HG03159 (cell line): Measurements from ENCODE around the gene TEX11.
"Not testable (repeated sequence)": the region's sequence is repeated elsewhere in the genome, so short reads cannot be mapped to it uniquely, and the experiment has no call there.

ENCODE experiments used
- ATAC-seq: cut with Tn5 transposase; IDR thresholded peaks from one replicate; pipeline ENCODE4 v1.9.1; 2021; ENCODE audit warnings: mild to moderate bottlenecking, moderate library complexity; ENCODE audit not compliant: unreplicated experiment

TEX11 gene

GRCh38 chrX:70762285-70762684 is 146.2 kb downstream of the TEX11 start:
- ATAC-seq, result no peak

- ATAC-seq, result no peak
Observed at GRCh38 chrX:70755850-70756249, 152.7 kb downstream of the TEX11 start.

- no peak for ATAC-seq
Observed at GRCh38 chrX:70754169-70754848, 154.2 kb downstream of the TEX11 start.

DNA sequence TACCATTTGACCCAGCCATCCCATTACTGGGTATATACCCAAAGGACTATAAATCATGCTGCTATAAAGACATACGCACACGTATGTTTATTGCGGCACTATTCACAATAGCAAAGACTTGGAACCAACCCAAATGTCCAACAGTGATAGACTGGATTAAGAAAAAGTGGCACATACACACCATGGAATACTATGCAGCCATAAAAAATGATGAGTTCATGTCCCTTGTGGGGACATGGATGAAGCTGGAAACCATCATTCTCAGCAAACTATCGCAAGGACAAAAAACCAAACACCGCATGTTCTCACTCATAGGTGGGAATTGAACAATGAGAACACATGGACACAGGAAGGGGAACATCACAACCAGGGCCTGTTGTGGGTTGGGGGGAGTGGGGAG is 174.7 kb downstream of the TEX11 start:
- ATAC-seq, result not testable (repeated sequence)

GRCh38 chrX:70727961-70728360 is 180.6 kb downstream of the TEX11 start:
- not testable (repeated sequence) for ATAC-seq

DNA sequence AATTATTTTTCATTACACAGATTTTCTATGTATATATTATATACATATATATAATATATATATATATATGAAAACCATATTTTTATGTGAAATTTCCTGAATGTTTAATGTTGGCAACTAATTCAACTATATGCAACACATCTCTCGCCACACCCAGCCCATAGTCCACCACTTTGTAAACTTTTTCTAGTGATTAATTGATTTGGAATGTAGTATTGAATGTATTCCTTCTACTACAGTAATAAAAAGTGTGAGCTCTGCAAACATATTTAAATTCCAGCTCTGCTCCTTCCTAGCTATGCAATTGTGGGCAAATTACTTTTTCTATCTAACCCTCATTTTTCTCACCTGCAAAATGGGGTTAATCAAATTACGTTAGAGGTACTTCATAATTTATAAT is 187.8 kb downstream of the TEX11 start:
- no peak for ATAC-seq

- ATAC-seq, result not testable (repeated sequence)
Observed at GRCh38 chrX:70711336-70711735, 197.2 kb downstream of the TEX11 start.

GRCh38 chrX:70694339-70695122 is 214.0 kb downstream of the TEX11 start:
- ATAC-seq, result no peak

DNA sequence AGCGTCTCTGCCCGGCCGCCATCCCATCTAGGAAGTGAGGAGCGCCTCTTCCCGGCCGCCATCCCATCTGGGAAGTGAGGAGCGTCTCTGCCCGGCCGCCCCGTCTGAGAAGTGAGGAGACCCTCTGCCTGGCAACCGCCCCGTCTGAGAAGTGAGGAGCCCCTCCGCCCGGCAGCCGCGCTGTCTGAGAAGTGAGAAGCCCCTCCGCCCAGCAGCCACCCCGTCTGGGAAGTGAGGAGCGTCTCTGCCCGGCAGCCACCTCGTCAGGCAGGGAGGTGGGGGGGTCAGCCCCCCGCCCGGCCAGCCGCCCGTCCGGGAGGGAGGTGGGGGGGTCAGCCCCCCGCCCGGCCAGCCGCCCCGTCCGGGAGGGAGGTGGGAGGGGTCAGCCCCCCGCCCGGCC is 229.1 kb downstream of the TEX11 start:
- ATAC-seq, result not testable (repeated sequence)

DNA sequence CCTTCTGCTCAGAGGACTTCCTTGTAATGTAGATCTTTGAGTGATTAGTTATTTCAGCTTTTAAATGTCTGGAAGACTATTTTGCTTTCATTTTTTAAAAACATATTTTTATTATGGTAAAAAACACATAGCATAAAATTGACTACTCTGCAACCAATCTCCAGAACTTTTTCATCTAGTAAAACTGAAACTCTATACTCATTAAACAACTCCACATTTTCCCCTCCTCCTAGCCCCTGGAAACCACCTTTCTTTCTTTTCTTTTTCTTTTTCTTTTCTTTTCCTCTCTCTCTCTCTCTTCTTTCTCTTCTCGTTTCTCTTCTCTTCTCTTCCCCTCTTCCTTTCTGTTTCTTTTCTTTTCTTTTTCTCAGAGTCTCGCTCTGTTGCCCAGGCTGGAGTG is 233.2 kb downstream of the TEX11 start:
- ATAC-seq, result no peak

DNA sequence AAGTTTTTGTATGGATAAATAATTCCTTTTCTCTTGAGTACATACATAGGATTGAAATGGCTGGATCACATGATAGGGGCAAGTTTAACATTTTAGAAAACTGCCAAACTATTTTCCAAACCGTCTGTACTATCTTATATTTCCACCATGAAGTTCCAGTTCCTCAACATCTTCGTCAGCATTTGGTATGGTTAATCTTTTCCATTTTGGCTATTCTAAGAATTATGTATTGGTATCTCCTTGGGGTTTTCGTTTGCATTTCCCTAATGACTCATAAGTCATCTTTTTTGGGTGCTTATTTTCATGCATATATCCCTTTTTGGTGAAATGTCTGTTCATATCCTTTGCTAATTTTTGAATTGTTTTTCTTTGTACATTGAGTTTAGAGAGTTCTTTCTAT is 236.2 kb downstream of the TEX11 start:
- no peak for ATAC-seq

DNA sequence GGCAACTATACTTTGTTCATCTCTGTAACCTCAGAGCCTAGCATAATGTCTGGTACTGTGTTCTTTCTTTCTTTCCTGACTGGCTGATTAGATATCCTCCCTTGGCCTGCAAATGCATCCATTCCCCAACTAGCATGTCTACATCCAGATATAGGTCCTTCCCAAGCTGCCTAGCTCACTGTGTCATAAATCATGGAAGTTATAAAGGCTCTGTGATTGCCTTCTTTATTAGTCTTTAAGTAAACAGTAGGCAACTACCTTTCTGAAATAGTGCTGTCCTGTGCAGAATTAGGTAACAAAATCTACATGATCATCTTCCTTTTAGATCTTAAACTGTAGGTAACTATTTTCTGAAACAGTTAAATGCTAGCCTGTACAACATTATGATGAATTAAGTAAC is 239.4 kb downstream of the TEX11 start:
- no peak for ATAC-seq

- ATAC-seq, result no peak
Observed at GRCh38 chrX:70664726-70665125, 243.8 kb downstream of the TEX11 start.

DNA sequence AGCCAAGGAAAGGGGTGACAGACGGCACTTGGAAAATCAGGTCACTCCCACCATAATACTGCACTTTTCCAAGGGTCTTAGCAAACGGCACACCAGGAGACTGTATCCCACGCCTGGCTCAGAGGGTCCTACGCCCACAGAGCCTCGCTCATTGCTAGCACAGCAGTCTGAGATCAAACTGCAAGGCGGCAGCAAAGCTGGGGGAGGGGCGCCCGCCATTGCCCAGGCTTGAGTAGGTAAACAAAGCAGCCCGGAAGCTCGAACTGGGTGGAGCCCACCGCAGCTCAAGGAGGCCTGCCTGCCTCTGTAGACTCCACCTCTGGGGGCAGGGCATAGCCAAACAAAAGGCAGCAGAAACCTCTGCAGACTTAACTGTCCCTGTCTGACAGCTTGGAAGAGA is 247.4 kb downstream of the TEX11 start:
- ATAC-seq, result not testable (repeated sequence)

- not testable (repeated sequence) for ATAC-seq
Observed at GRCh38 chrX:70657546-70657945, 251.0 kb downstream of the TEX11 start.

DNA sequence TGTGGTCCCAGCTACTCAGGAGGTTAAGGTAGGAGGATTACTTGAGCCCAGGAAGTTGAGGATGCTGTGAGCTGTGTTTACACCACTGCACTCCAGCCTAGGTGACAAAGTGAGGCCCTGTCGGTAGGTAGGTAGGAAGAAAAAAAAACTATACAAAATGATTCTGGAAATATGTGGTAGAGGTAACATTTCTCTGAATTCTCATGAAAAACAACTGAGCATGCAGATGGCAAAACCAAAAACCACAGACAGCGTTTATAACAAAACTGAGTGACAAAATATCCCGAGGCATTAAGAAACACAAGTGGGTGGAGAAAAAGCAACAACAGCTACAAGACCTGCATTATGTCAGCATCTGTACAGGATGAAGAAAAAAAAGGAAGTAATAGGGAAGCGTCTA is 252.2 kb downstream of the TEX11 start:
- no peak for ATAC-seq

DNA sequence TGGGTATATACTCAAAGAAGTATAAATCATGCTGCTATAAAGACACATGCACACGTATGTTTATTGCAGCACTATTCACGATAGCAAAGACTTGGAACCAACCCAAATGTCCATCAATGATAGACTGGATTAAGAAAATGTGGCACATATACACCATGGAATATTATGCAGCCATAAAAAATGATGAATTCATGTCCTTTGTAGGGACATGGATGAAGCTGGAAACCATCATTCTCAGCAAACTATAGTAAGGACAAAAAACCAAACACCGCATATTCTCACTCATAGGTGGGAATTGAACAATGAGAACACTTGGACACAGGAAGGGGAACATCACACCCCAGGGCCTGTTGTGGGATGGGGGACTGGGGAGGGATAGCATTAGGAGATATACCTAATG is 260.6 kb downstream of the TEX11 start:
- not testable (repeated sequence) for ATAC-seq

- ATAC-seq, result no peak
Observed at GRCh38 chrX:70636218-70636617, 272.3 kb downstream of the TEX11 start.

DNA sequence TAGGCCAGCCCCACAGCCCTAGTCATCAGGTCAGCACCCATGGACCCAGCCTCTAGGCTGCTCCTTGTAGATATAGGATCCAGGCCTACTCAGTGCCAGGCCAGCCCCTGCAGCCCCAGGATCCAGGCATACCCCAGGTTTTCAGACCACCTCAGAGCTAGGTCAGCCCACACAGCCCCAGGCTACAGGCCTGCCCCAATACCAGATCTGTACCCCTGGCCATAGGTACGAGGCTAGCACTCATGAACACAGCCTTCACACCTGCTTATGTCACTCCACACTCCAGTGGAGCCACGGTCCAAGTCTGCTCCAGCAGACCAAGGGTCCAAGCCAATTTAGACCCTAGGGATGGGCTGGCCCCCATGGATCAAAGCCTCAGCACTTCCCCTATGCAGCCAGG is 272.8 kb downstream of the TEX11 start:
- no peak for ATAC-seq

GRCh38 chrX:70635227-70635626 is 273.3 kb downstream of the TEX11 start:
- ATAC-seq, result no peak

GRCh38 chrX:70621743-70622142 is 286.8 kb downstream of the TEX11 start:
- ATAC-seq, result no peak

DNA sequence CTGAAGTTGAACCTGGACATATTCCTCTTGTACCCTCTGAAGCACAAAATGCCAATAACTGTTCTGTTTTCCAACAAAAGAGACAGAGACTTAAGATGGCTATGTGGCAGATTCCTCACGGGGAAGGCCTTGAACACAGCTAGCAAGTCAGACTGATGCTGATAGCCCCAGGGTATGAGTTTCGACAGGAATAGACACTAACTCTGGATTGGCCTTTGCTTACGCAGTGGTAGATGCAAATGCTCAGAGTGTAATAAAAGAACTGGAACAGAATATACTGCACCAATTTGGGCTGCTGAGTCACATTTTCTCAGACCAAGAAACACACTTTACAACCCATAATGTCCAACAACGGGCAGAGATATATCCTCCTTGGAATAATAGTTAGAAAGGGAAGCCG is 290.0 kb downstream of the TEX11 start:
- no peak for ATAC-seq
